HG02571 (cell line): ENCODE measurements around the gene MS4A5.
"Not testable (repeated sequence)": the region's sequence is repeated elsewhere in the genome, so short reads cannot be mapped to it uniquely, and the experiment has no call there.

Source experiments
- ATAC-seq: cut with Tn5 transposase; IDR thresholded peaks from one replicate; pipeline ENCODE4 v1.9.1; 2021; ENCODE audit warnings: mild to moderate bottlenecking, moderate library complexity; ENCODE audit not compliant: unreplicated experiment

The MS4A5 gene

GRCh38 chr11:60429272-60429671, at the start of gene MS4A5:
TSS of gene MS4A5 (plus strand) at chr11:60429572. CDS start at chr11:60429675, 103 bp downstream.
- no peak for ATAC-seq

- peak; percentile 76 for ATAC-seq
These were observed 40.0 kb upstream of the MS4A5 start for GRCh38 chr11:60389279-60389910.

GRCh38 chr11:60390419-60390818, 39.0 kb upstream of the MS4A5 start:
- no peak for ATAC-seq

DNA sequence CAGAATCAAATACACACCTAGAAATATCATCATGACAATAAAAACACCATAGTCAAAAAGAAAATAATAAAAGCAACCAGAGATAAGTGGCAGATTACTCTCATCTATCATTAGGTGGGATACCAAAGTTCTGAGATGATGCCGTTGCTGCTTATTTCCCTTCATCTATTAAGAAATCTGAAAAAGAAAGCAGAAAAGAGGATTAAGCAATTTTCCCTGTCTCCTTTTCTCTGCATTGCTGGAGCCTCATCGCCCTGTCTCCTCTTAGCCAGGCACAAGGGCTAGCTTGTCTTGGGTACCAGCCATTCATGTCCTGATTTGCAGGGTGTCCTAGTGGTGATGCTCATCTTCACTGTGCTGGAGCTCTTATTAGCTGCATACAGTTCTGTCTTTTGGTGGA, 37.0 kb upstream of the MS4A5 start:
- no peak for ATAC-seq

GRCh38 chr11:60393016-60393415, 36.4 kb upstream of the MS4A5 start:
- ATAC-seq: no peak

DNA sequence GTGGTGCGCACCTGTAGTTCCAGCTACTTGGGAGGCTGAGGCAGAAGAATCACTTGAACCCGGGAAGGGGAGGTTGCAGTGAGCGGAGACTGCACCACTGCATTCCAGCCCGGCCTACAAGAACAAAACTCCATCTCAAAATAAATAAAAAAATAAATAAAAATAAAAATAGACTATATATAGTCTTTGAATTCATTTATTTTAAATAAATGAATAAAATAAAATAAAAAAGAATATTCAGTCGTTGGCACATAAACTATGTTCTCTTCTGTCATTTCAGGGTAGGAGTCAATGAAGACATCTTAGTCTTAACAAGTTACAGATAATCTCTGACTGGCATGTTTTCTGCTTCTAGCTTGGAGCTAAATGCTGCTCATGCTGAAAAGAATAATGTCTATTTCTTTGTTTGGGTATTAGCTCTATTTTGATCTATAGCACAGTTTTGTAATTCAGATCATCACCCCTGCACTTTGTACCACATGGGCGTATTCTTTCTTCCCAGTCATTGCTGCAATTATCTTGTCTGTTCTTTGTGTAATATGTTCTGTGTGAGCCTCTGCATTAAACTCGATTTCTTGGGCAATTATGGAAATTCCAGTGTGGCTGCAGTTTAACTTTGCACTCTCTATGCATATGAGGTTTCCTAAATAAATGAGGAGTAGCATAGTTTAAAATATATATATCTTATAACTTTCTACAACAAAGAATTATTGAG, 34.5 kb upstream of the MS4A5 start:
- ATAC-seq: no peak

DNA sequence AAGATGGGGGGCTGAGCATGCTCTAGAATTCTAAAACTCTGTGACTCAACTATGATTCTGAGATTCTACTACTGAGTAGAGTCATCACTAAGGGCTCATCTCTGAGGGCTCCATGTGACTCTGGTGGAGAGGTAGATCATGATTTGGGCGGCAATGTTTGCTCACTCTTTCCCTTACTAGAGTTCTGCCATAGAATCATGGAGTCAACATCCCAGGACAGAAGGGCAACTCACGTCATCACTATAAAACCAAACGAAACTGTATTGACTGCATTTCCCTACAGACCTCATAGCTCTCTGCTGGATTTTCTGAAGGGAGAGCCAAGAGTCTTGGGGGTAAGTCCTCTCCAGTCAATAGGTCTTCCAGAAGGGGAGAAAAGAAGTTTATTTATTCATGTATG, 33.0 kb upstream of the MS4A5 start, which contains the start of gene MS4A14:
Gene MS4A14 (plus strand): TSS at position 78 of the 400 bp plus-strand sequence. CDS start 120 bp downstream, at position 198.
- ATAC-seq: no peak

DNA sequence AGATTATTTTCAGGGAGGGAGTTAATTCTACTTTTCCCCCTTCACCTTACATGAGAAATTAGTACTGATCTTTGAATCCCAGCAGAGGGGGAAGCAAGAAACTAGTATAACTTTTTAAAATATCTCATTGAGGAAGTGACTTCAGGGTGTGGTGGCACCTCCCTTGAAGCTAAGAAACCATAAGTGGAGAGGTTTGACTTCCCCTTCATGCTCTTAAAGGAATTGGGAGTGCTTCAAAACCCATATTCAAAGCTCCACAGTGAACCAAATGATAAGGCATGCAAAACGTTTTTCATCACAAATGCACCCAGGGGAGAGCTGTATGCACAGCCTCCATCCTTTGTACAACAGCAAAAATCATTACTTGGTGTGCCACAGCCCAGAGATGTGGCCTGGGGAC, 32.6 kb upstream of the MS4A5 start:
- no peak for ATAC-seq

DNA sequence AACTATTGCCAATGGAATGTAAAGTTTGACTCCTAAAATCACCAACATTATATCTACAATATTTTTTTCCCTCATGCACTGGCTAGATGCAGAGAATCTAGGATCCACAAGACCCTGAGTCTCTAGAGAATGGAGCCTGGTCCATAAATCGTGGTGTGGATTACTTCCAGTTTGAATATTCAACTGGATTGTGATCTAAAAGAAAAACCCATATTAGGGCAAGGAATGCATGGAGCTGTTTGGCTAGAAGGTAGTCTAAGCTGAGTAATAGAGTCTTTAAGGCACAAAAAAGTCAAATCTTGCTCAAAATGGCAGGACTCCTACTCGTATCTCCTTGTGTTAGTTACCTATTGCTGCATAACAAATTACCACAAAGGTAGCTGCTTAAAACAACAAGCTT, 9.4 kb upstream of the MS4A5 start:
- ATAC-seq: no peak

GRCh38 chr11:60422609-60423008, 6.8 kb upstream of the MS4A5 start:
- ATAC-seq: no peak

GRCh38 chr11:60428517-60428916, 855 bp upstream of the MS4A5 start:
- no peak for ATAC-seq

DNA sequence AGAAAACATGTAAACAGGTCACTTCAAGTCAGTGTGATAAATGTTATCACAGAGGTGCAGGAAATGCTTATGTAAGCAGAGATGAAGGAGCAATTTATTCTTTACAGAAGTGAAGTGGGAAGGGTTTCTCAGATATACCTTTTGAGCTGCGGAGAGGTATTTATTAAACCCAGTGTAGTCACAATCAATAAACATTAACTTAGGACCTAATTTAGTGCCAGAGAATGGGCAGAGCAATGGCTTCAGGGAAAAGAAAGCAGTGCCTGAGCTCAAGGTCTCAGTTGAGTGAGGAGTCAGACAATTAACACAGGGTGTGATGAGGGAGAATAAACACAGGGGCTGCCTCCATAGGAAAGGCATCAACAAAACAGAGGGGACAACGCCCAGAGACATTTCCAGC, 1.9 kb downstream of the MS4A5 start:
- ATAC-seq: no peak

GRCh38 chr11:60433401-60433800, 4.0 kb downstream of the MS4A5 start:
- ATAC-seq: no peak

DNA sequence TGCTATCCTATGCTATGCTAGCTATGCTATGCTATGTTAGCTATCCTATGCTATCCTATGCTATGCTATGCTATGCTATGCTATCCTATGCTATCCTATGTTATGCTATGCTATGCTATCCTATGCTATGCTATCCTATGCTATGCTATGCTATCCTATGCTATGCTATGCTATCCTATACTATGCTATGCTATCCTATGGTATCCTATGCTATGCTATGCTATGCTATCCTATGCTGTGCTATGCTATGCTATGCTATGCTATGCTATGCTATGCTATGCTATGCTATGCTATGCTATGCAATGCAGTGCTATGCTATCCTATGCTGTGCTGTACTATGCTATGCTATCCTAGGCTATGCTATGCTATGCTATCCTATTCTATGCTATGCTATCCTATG, 17.7 kb downstream of the MS4A5 start:
- no peak for ATAC-seq

DNA sequence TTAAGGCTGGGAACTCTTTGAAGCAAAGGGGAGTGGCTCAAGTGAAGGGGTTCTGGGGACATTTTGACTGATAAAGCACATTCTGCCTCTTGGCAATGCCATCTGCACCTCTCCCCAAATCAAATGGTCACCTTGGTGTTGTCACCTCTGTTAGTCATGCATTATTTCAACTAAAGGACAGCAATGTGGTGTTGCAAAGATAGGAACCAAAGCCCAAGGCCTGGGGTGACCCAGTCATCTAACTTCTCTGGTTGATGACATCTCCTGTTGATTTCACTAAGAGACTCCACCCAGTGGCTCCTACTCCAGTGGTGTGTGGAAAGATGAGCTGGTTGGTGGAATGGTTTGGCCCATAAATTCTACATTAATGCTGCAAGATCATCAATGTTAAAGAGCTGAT, 18.5 kb downstream of the MS4A5 start:
- no peak for ATAC-seq

- ATAC-seq: not testable (repeated sequence)
These were observed 21.8 kb downstream of the MS4A5 start for GRCh38 chr11:60451185-60451584.

GRCh38 chr11:60454212-60454611, 24.8 kb downstream of the MS4A5 start:
- ATAC-seq: no peak

GRCh38 chr11:60455531-60456042, 26.2 kb downstream of the MS4A5 start, which contains the start of gene MS4A1:
TSS of gene MS4A1 (plus strand) at chr11:60455847. CDS start at chr11:60462375, 6,528 bp downstream.
- ATAC-seq: peak; percentile 86

- ATAC-seq: peak; percentile 43
These were observed 28.2 kb downstream of the MS4A5 start for GRCh38 chr11:60457576-60457975.

DNA sequence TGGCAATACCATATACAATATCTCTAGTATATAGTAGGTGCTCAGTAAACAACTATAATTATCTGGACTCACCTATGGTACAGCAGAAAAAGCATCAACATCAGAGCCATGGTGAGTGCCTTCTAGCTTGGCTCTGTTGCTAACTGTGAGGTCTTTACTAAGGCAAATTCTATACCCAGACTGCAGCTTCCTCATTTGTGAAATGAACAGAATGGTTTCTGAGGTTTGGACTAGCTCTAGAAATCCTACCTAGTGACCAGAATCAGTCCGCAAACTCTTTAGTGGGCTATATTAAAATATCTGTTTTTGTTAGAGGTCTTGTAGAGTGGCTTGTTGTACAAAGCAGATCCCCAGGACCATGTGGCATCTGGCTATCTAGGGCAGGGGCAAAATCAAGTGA, 30.0 kb downstream of the MS4A5 start:
- ATAC-seq: no peak

- ATAC-seq: no peak
These were observed 39.5 kb downstream of the MS4A5 start for GRCh38 chr11:60468829-60469228.

GRCh38 chr11:60469723-60470122, 40.4 kb downstream of the MS4A5 start:
- ATAC-seq: no peak
